Measurements from ENCODE around the gene HTR5A.

The HTR5A gene

DNA sequence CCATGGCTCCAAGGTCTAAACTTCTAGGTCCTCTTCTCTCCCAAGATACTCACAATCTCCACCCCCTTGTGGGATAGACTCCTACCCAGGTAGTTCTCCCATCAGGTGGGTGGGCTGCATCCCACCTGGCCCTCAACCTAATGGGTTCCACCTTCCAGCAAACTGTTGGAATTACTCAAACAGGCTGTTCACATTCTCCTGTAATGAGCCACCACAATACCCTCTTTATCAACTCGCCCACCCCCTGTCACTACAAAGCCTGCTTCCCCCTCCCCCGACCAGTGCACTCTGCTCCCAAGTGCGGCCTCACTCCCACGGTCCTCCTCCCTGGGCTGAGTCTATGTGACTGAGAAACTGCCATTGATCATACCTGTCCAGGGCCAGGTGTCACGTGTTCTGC is 10.4 kb upstream of the HTR5A start:
- no peak overlapping the region for H3K4me3 ChIP-seq (ENCODE audit: low read depth, low read length)
- TF ChIP-seq, protein P1, sequence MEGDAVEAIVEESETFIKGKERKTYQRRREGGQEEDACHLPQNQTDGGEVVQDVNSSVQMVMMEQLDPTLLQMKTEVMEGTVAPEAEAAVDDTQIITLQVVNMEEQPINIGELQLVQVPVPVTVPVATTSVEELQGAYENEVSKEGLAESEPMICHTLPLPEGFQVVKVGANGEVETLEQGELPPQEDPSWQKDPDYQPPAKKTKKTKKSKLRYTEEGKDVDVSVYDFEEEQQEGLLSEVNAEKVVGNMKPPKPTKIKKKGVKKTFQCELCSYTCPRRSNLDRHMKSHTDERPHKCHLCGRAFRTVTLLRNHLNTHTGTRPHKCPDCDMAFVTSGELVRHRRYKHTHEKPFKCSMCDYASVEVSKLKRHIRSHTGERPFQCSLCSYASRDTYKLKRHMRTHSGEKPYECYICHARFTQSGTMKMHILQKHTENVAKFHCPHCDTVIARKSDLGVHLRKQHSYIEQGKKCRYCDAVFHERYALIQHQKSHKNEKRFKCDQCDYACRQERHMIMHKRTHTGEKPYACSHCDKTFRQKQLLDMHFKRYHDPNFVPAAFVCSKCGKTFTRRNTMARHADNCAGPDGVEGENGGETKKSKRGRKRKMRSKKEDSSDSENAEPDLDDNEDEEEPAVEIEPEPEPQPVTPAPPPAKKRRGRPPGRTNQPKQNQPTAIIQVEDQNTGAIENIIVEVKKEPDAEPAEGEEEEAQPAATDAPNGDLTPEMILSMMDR (IDR thresholded peaks at IDR 0.05; ENCODE audit: low read depth, low read length, missing control alignments): no peak
- DNase-seq (ENCODE audit: low read depth): no peak

DNA sequence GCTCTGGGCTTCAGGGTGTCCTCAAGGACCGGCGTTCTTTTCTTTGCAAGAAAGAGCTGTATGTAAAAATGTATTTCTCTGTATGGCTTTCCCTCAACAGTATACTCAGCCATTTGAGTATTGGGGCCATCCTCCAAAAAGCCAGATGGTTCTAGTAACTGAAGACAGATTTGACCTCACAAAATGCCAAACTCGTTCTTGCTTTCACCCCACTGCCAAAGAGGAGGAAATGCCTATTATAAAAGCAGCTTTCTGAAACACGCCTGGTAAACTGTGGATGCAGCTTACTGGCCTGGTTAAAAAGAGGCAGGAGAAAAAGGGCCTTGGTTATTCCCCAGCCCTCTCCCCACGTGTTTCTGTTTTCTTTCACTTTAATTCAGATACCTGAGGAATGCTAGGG is 7.7 kb upstream of the HTR5A start:
- H3K4me3 ChIP-seq (ENCODE audit: low read depth, low read length): no peak overlapping the region
- TF ChIP-seq, protein P1 (IDR thresholded peaks at IDR 0.05; ENCODE audit: low read depth, low read length, missing control alignments): no peak
- DNase-seq (ENCODE audit: low read depth): no peak

DNA sequence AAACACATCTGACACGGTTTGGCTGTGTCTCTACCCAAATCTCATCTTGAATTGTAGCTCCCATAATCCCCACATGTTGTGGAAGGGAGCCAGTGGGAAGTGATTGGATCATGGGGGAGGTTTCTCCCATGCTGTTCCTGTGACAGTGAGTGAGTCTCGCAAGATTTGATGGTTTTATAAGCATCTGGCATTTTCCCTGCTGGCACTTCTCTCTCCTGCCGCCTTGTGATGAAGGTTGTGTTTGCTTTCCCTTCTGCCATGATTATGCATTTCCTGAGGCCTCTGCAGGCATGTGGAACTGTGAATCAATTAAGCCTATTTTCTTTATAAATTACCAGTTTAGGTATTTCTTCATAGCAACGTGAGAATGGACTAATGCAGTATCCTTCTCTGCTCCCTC is 5.9 kb upstream of the HTR5A start:
- no peak overlapping the region for H3K4me3 ChIP-seq (ENCODE audit: low read depth, low read length)
- TF ChIP-seq, protein P1 (IDR thresholded peaks at IDR 0.05; ENCODE audit: low read depth, low read length, missing control alignments): no peak
- no peak for DNase-seq (ENCODE audit: low read depth)

DNA sequence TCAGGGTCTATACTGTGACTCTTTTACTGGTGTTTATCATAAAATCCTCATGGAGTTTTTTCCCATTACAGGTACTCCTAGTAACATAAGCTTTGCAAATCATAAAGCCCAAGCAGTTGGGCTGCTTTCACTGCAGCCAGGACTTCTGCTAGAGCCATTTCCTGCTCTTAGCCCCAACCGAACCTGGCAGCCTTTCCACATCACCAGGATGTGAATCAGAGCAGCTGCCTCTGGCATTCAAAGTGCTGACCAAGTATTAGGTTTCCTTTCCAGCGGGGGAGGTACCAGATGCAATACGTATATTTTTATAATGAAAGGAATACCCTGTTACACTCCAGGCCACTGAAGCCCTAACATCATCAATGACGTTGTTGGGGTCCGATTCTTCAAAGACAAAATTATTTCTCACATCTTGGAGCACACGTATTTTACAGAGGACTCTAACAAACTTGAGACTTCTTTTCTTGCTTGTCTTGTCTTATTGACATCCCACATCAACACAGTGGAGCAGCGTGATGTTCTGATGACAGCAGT is 3.6 kb upstream of the HTR5A start:
- no peak for DNase-seq (ENCODE audit: low read depth)
- no peak overlapping the region for H3K4me3 ChIP-seq (ENCODE audit: low read depth, low read length)
- TF ChIP-seq, protein P1 (IDR thresholded peaks at IDR 0.05; ENCODE audit: low read depth, low read length, missing control alignments): no peak

DNA sequence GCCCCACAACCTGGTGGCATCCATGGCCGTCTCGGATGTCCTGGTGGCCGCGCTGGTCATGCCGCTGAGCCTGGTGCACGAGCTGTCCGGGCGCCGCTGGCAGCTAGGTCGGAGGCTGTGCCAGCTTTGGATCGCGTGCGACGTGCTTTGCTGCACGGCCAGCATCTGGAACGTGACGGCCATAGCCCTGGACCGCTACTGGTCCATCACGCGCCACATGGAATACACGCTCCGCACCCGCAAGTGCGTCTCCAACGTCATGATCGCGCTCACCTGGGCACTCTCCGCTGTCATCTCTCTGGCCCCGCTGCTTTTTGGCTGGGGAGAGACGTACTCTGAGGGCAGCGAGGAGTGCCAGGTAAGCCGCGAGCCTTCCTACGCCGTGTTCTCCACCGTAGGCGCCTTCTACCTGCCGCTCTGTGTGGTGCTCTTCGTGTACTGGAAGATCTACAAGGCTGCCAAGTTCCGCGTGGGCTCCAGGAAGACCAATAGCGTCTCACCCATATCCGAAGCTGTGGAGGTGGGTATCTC is 1.1 kb downstream of the HTR5A start:
- TF ChIP-seq, protein P1 (IDR thresholded peaks at IDR 0.05; ENCODE audit: low read depth, low read length, missing control alignments): no peak
- DNase-seq (ENCODE audit: low read depth): no peak
- H3K4me3 ChIP-seq (ENCODE audit: low read depth, low read length): no peak overlapping the region

DNA sequence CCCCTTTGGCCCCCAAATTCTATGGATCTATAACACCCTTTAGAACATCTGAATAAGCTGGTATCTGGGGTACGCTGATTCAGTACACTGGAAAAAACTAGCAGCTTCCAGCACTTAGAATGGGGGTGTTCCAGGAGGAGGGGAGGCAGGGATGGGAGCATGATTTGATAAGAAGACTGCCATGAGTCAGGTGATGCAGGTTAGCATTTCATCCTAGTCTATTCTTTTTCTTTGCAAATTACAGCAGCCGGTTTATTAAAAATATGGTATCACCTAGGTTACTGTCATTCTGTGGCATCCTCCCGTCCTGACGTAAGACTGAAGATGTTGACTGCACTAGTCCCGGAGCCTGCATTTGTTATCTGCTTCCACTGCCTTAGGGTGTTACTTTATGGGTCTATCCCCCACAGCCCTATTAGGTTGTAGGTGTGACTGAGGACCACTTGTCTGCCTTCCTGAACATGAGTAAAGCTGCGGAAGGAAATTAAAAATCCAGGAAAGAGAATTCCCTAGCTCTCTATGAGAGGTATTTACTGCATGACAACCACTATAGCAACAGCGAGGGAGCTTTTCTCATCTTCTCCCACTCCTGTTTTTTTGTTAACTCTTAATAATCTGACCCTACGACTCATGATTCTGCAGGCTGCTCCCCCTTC is 1.9 kb downstream of the HTR5A start:
- no peak for DNase-seq (ENCODE audit: low read depth)
- TF ChIP-seq, protein P1 (IDR thresholded peaks at IDR 0.05; ENCODE audit: low read depth, low read length, missing control alignments): no peak
- H3K4me3 ChIP-seq (ENCODE audit: low read depth, low read length): no peak overlapping the region

DNA sequence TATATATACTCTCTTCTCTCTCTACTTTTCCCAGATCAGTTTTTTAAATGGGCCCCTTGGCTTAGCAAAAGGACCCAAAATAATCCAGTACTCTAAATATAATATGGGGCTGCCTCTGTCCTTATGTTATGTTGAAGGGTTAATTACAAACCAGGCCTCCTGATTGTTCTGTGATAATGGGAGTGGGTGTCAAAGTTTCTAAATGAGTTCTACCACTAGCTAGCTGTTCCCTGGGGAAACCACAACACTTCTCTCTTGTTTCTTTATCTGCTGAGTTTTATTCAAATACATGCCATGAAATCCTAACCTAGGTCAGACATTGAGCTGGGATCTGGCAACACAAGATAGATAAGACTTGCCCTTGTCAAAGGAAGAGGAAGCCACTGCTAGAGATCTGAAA is 3.8 kb downstream of the HTR5A start:
- no peak for DNase-seq (ENCODE audit: low read depth)
- H3K4me3 ChIP-seq (ENCODE audit: low read depth, low read length): no peak overlapping the region
- TF ChIP-seq, protein P1 (IDR thresholded peaks at IDR 0.05; ENCODE audit: low read depth, low read length, missing control alignments): no peak
